ENCODE results near the gene PCGF2.
"Not testable (repeated sequence)": the region's sequence is repeated elsewhere in the genome, so short reads cannot be mapped to it uniquely, and the experiment has no call there.

The PCGF2 gene

GRCh38 chr17:38748149-38748891, at the start of gene PCGF2:
TSS of gene PCGF2 (minus strand) at chr17:38748336. CDS start at chr17:38740402, 7,934 bp downstream.
- no peak for DNase-seq

- DNase-seq: no peak
Measured at GRCh38 chr17:38797828-38798227, 49.7 kb upstream of the PCGF2 start.

GRCh38 chr17:38797158-38797490, 49.0 kb upstream of the PCGF2 start:
- no peak for DNase-seq

GRCh38 chr17:38796451-38797157, 48.5 kb upstream of the PCGF2 start:
- no peak for DNase-seq

GRCh38 chr17:38794221-38794620, 46.1 kb upstream of the PCGF2 start:
- DNase-seq: no peak

- no peak for DNase-seq
Measured at GRCh38 chr17:38791162-38791561, 43.0 kb upstream of the PCGF2 start.

GRCh38 chr17:38790148-38790707, 42.1 kb upstream of the PCGF2 start:
- not testable (repeated sequence) for DNase-seq

GRCh38 chr17:38789185-38789584, 41.0 kb upstream of the PCGF2 start:
- no peak for DNase-seq

GRCh38 chr17:38787999-38788398, 39.9 kb upstream of the PCGF2 start:
- DNase-seq: not testable (repeated sequence)

GRCh38 chr17:38786372-38786771, 38.2 kb upstream of the PCGF2 start:
- no peak for DNase-seq

- DNase-seq: no peak
Measured at GRCh38 chr17:38783227-38783626, 35.1 kb upstream of the PCGF2 start.

- no peak for DNase-seq
Measured at GRCh38 chr17:38779965-38780752, 32.0 kb upstream of the PCGF2 start.

- DNase-seq: no peak
Measured at GRCh38 chr17:38777641-38778250, 29.6 kb upstream of the PCGF2 start.

- DNase-seq: no peak
Measured at GRCh38 chr17:38773258-38773657, 25.1 kb upstream of the PCGF2 start.

- DNase-seq: no peak
Measured at GRCh38 chr17:38768417-38768816, 20.3 kb upstream of the PCGF2 start.

- no peak for DNase-seq
Measured at GRCh38 chr17:38766341-38766740, 18.2 kb upstream of the PCGF2 start.

- no peak for DNase-seq
Measured at GRCh38 chr17:38762231-38762630, 14.1 kb upstream of the PCGF2 start.

- peak; percentile 29 for DNase-seq
Measured at GRCh38 chr17:38761612-38762011, 13.5 kb upstream of the PCGF2 start.

GRCh38 chr17:38753071-38753506, 5.0 kb upstream of the PCGF2 start:
- no peak for DNase-seq

- peak; percentile 99 for DNase-seq
Measured at GRCh38 chr17:38752308-38753070, 4.4 kb upstream of the PCGF2 start, which contains the start of gene PSMB3. TSS of gene PSMB3 (plus strand) at chr17:38752741. CDS start at chr17:38752827, 86 bp downstream.

- DNase-seq: peak; percentile 84
Measured at GRCh38 chr17:38751808-38752307, 3.7 kb upstream of the PCGF2 start.
